IMR-90 (cell line): ENCODE measurements around the gene HOXA13. TPM values are rescaled to one million over a fixed set of nuclear protein-coding genes. Genes with fewer than 3 reads are reported as not detected.

Experiments
- CTCF ChIP-seq: conservative IDR thresholded peaks from 2 replicates; pipeline ENCODE4 v1.5.1; 2012; ENCODE audit warnings: mild to moderate bottlenecking, low read depth, low read length, improper control_type of control experiment
- MAZ ChIP-seq: IDR thresholded peaks from 2 replicates; pipeline ENCODE4 v1.6.1; 2012; ENCODE audit warnings: low read depth, mild to moderate bottlenecking, low read length, improper control_type of control experiment, moderate library complexity, borderline replicate concordance
- RFX5 ChIP-seq: IDR thresholded peaks from 2 replicates; pipeline ENCODE4 v1.8.0; 2012; ENCODE audit warnings: low read depth, mild to moderate bottlenecking, low read length, moderate library complexity
- polyA plus RNA-seq, 3 experiments: library from polyadenylated mRNA; depleted of rRNA; stranded (reverse); fragments of >200 nt; gene quantifications; 2 replicates each; pipeline ENCODE4 v1.2.3, GENCODE V29; 2012; ENCODE audit warnings: low replicate concordance in 1 of 3
- total RNA-seq: library from RNA; depleted of rRNA; stranded (reverse); fragments of >200 nt; gene quantifications from 2 replicates; pipeline ENCODE4 v1.2.3, GENCODE V29; 2012

HOXA13 gene
- total and polyA plus RNA-seq, 2 of the 4 experiments (the other 2 are of a cell fraction), result not detected

DNA sequence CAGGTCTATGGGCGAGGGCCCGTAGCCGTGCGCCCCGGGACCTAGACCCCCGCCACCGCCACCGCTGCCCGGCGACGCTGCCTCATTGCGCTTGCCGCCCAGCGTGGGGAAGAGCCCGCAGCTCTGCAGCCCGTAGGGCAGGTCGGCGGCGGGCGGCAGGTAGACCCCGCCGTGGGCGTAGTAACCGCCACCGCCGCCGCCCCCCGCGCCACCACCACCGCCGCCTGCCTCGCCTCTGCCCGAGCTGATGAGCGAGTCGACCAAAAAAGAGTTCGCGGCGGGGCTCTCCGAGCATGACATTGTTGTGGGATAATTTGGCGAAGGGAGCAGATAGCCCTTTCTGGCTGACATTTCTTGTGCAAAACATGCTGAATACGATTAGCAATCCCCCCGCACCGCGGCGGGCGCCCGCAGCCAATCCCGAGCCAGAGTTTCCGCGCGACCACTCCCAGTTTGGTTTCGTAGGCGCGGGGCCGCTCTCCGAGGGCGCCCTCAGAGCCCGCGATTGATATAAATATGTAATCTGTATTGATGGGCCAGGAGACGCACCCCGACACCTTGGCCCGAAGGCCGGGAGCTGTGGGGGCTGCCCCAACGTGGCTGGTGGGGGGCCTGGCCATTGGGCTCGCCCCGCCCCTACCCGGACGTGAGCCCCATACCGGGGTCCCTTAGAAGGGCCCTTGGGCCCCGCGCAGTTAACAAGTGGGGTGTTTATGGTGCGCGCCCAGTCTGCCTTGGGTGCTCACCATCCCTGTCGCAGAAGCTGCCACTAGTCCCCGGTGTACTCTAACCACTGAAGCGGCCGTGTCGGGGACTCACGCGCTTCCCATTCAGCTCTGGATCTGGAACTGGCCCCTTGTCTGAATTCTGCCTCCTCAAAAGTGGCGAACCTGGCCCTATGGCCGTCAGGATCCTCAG lies 25.7 kb downstream of the HOXA13 start, which contains the start of gene HOXA10 (continued):
- TF ChIP-seq MAZ (no peak), RFX5 (no peak), CTCF (no peak)
